GM23248 (cell line): Measurements from ENCODE around the gene NPAS3.

Source experiments
- EZH2 ChIP-seq: fragments of 200-600 bp; sonication (generic); IDR thresholded peaks from 2 replicates; pipeline ENCODE4 v1.6.1; 2018; ENCODE audit warnings: antibody characterized with exemption, mild to moderate bottlenecking; ENCODE audit not compliant: insufficient read depth, poor library complexity, severe bottlenecking
- EZH2phosphoT487 ChIP-seq: fragments of 200-600 bp; sonication (generic); IDR thresholded peaks from 2 replicates; pipeline ENCODE4 v1.6.1; 2018; ENCODE audit warnings: antibody characterized with exemption, moderate library complexity, mild to moderate bottlenecking, low read depth; ENCODE audit not compliant: insufficient read depth

GRCh38 chr14:33675415-33676130, 736.9 kb downstream of the NPAS3 start:
- TF ChIP-seq EZH2phosphoT487 (no peak), EZH2 (no peak)
